ENCODE data around the gene TRIM22.

DNA sequence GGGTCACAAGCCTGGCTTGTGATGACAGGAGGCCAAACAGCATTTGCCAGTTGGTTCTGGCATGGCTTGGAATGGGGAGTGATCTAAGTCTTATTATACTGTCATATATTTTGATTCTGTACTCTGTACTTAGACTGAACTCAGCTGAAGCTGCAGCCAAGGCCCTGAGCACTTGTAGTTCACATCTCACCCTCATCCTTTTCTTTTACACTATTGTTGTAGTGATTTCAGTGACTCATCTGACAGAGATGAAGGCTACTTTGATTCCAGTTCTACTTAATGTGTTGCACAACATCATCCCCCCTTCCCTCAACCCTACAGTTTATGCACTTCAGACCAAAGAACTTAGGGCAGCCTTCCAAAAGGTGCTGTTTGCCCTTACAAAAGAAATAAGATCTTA is 47.5 kb downstream of the TRIM22 start:
- no peak for TF ChIP-seq EZH2 (IDR thresholded peaks at IDR 0.05; ENCODE audit: low read length)
- TF ChIP-seq, protein P1, sequence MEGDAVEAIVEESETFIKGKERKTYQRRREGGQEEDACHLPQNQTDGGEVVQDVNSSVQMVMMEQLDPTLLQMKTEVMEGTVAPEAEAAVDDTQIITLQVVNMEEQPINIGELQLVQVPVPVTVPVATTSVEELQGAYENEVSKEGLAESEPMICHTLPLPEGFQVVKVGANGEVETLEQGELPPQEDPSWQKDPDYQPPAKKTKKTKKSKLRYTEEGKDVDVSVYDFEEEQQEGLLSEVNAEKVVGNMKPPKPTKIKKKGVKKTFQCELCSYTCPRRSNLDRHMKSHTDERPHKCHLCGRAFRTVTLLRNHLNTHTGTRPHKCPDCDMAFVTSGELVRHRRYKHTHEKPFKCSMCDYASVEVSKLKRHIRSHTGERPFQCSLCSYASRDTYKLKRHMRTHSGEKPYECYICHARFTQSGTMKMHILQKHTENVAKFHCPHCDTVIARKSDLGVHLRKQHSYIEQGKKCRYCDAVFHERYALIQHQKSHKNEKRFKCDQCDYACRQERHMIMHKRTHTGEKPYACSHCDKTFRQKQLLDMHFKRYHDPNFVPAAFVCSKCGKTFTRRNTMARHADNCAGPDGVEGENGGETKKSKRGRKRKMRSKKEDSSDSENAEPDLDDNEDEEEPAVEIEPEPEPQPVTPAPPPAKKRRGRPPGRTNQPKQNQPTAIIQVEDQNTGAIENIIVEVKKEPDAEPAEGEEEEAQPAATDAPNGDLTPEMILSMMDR (optimal IDR thresholded peaks at IDR 0.05 in 1 of 3, IDR thresholded peaks at IDR 0.05 in 1 of 3, conservative IDR thresholded peaks at IDR 0.05 in 1 of 3; ENCODE audit: extremely low read depth in 1 of 3, insufficient read depth in 2 of 3, low read length in 3 of 3): no peak

Data from keratinocyte (primary cell).